Activated naive CD8-positive, alpha-beta T cell treated with anti-CD3 and anti-CD28 coated beads for 36 hours (primary cell): ENCODE data around the gene PPARG. TPM values are rescaled to one million over a fixed set of nuclear protein-coding genes. Genes with fewer than 3 reads are reported as not detected.

ENCODE experiments used
- DNase-seq: peaks from one replicate; pipeline ENCODE4 v3.0.0; 2021
- H3K27ac Mint-ChIP-seq: one replicate; pipeline ENCODE4 v1.8.0; 2022; ENCODE audit warnings: mild to moderate bottlenecking, moderate library complexity, mixed read lengths
- H3K27me3 Mint-ChIP-seq: one replicate; pipeline ENCODE4 v1.8.0; 2022; ENCODE audit warnings: mild to moderate bottlenecking, mixed read lengths
- H3K36me3 Mint-ChIP-seq: one replicate; pipeline ENCODE4 v1.8.0; 2021; ENCODE audit warnings: mild to moderate bottlenecking, mixed read lengths
- H3K4me1 Mint-ChIP-seq: one replicate; pipeline ENCODE4 v1.8.0; 2021; ENCODE audit warnings: mixed read lengths
- H3K4me3 Mint-ChIP-seq: one replicate; pipeline ENCODE4 v1.8.0; 2022; ENCODE audit warnings: mild to moderate bottlenecking, moderate library complexity, mixed read lengths
- H3K9me3 Mint-ChIP-seq: one replicate; pipeline ENCODE4 v1.8.0; 2022; ENCODE audit warnings: mixed read lengths
- total RNA-seq, 2 experiments: library from RNA; stranded (reverse); gene quantifications; one replicate each; pipeline ENCODE4 v1.2.3, GENCODE V29; 2021

PPARG gene
- total RNA-seq, 2 experiments from 2014 or later, result 0.20 to 0.47 TPM

- H3K9me3 Mint-ChIP-seq, result no peaks in the 10 kb centered on the region
- no peak overlapping the region for H3K4me3 Mint-ChIP-seq
- no peak overlapping the region for H3K27ac Mint-ChIP-seq
- DNase-seq, result no peak
- no peaks in the 10 kb centered on the region for H3K27me3 Mint-ChIP-seq
- no peaks in the 10 kb centered on the region for H3K36me3 Mint-ChIP-seq
- H3K4me1 Mint-ChIP-seq, result peaks cover 22% of the 10 kb centered on the region
Measured at GRCh38 chr3:12338595-12339546, 50.0 kb downstream of the PPARG start.

- no peak for DNase-seq
- Mint-ChIP-seq H3K27me3 (no peaks in the 10 kb centered on the region), H3K4me3 (no peak overlapping the region), H3K9me3 (no peaks in the 10 kb centered on the region), H3K36me3 (no peaks in the 10 kb centered on the region), H3K27ac (no peak overlapping the region), H3K4me1 (peaks cover 22% of the 10 kb centered on the region)
Measured at GRCh38 chr3:12339701-12340480, 51.0 kb downstream of the PPARG start.

- H3K27me3 Mint-ChIP-seq, result no peaks in the 10 kb centered on the region
Measured at GRCh38 chr3:12340506-12340905, 51.6 kb downstream of the PPARG start.

GRCh38 chr3:12342151-12342550, 53.3 kb downstream of the PPARG start:
- no peaks in the 10 kb centered on the region for H3K36me3 Mint-ChIP-seq
- H3K9me3 Mint-ChIP-seq, result no peaks in the 10 kb centered on the region
- H3K4me1 Mint-ChIP-seq, result peaks cover 15% of the 10 kb centered on the region
- DNase-seq, result no peak
- H3K4me3 Mint-ChIP-seq, result no peak overlapping the region
- no peak overlapping the region for H3K27ac Mint-ChIP-seq
- no peaks in the 10 kb centered on the region for H3K27me3 Mint-ChIP-seq

More at GRCh38 chr3:12340506-12340905, 51.6 kb downstream of the PPARG start:
- H3K36me3 Mint-ChIP-seq, result no peaks in the 10 kb centered on the region
- no peaks in the 10 kb centered on the region for H3K9me3 Mint-ChIP-seq
- H3K4me1 Mint-ChIP-seq, result peaks cover 24% of the 10 kb centered on the region
- H3K4me3 Mint-ChIP-seq, result no peak overlapping the region
- DNase-seq, result no peak
- H3K27ac Mint-ChIP-seq, result no peak overlapping the region

GRCh38 chr3:12343047-12343501, 54.2 kb downstream of the PPARG start:
- no peak overlapping the region for H3K4me3 Mint-ChIP-seq
- no peak overlapping the region for H3K27ac Mint-ChIP-seq
- H3K4me1 Mint-ChIP-seq, result peaks cover 13% of the 10 kb centered on the region
- H3K9me3 Mint-ChIP-seq, result no peaks in the 10 kb centered on the region
- no peaks in the 10 kb centered on the region for H3K36me3 Mint-ChIP-seq
- H3K27me3 Mint-ChIP-seq, result no peaks in the 10 kb centered on the region
- no peak for DNase-seq

GRCh38 chr3:12345141-12345561, 56.3 kb downstream of the PPARG start:
- H3K36me3 Mint-ChIP-seq, result no peaks in the 10 kb centered on the region
- peaks cover 11% of the 10 kb centered on the region for H3K4me1 Mint-ChIP-seq
- H3K9me3 Mint-ChIP-seq, result no peaks in the 10 kb centered on the region
- no peak for DNase-seq
- no peak overlapping the region for H3K27ac Mint-ChIP-seq
- H3K4me3 Mint-ChIP-seq, result no peak overlapping the region
- H3K27me3 Mint-ChIP-seq, result no peaks in the 10 kb centered on the region

GRCh38 chr3:12345584-12346494, 57.0 kb downstream of the PPARG start:
- Mint-ChIP-seq H3K36me3 (no peaks in the 10 kb centered on the region), H3K27me3 (no peaks in the 10 kb centered on the region), H3K27ac (no peak overlapping the region), H3K4me3 (no peak overlapping the region), H3K9me3 (no peaks in the 10 kb centered on the region), H3K4me1 (peaks cover 11% of the 10 kb centered on the region)
- no peak for DNase-seq

GRCh38 chr3:12347301-12347700, 58.4 kb downstream of the PPARG start:
- no peak overlapping the region for H3K4me3 Mint-ChIP-seq
- DNase-seq, result no peak
- H3K4me1 Mint-ChIP-seq, result peaks cover 11% of the 10 kb centered on the region
- H3K27me3 Mint-ChIP-seq, result no peaks in the 10 kb centered on the region
- no peak overlapping the region for H3K27ac Mint-ChIP-seq
- H3K36me3 Mint-ChIP-seq, result no peaks in the 10 kb centered on the region
- no peaks in the 10 kb centered on the region for H3K9me3 Mint-ChIP-seq

GRCh38 chr3:12349895-12350811, 61.3 kb downstream of the PPARG start:
- Mint-ChIP-seq H3K27ac (no peak overlapping the region), H3K4me3 (no peak overlapping the region), H3K9me3 (no peaks in the 10 kb centered on the region), H3K36me3 (no peaks in the 10 kb centered on the region), H3K4me1 (peaks cover 11% of the 10 kb centered on the region), H3K27me3 (no peaks in the 10 kb centered on the region)
- no peak for DNase-seq

- no peak overlapping the region for H3K4me3 Mint-ChIP-seq
- no peak overlapping the region for H3K27ac Mint-ChIP-seq
- H3K27me3 Mint-ChIP-seq, result no peaks in the 10 kb centered on the region
- no peak for DNase-seq
- no peaks in the 10 kb centered on the region for H3K9me3 Mint-ChIP-seq
- H3K4me1 Mint-ChIP-seq, result peaks cover 2% of the 10 kb centered on the region
- no peaks in the 10 kb centered on the region for H3K36me3 Mint-ChIP-seq
Measured at GRCh38 chr3:12351145-12351544, 62.3 kb downstream of the PPARG start.

GRCh38 chr3:12352253-12352652, 63.4 kb downstream of the PPARG start:
- no peaks in the 10 kb centered on the region for H3K9me3 Mint-ChIP-seq
- H3K27me3 Mint-ChIP-seq, result no peaks in the 10 kb centered on the region
- H3K4me3 Mint-ChIP-seq, result no peak overlapping the region
- H3K4me1 Mint-ChIP-seq, result no peaks in the 10 kb centered on the region
- H3K27ac Mint-ChIP-seq, result no peak overlapping the region
- no peaks in the 10 kb centered on the region for H3K36me3 Mint-ChIP-seq
- no peak for DNase-seq

GRCh38 chr3:12352755-12353154, 63.9 kb downstream of the PPARG start:
- H3K36me3 Mint-ChIP-seq, result no peaks in the 10 kb centered on the region

GRCh38 chr3:12353796-12354525, 65.1 kb downstream of the PPARG start:
- H3K4me1 Mint-ChIP-seq, result no peaks in the 10 kb centered on the region
- no peak overlapping the region for H3K27ac Mint-ChIP-seq
- H3K36me3 Mint-ChIP-seq, result no peaks in the 10 kb centered on the region
- no peaks in the 10 kb centered on the region for H3K9me3 Mint-ChIP-seq
- no peak for DNase-seq
- no peaks in the 10 kb centered on the region for H3K27me3 Mint-ChIP-seq
- H3K4me3 Mint-ChIP-seq, result no peak overlapping the region

More at GRCh38 chr3:12352755-12353154, 63.9 kb downstream of the PPARG start:
- Mint-ChIP-seq H3K9me3 (no peaks in the 10 kb centered on the region), H3K4me3 (no peak overlapping the region), H3K4me1 (no peaks in the 10 kb centered on the region), H3K27me3 (no peaks in the 10 kb centered on the region), H3K27ac (no peak overlapping the region)
- no peak for DNase-seq
